Prostate gland (tissue), 2 donors: ENCODE results near the gene ADAMTS13.

ENCODE experiments used
- POLR2A ChIP-seq: fragments of 450-650 bp; IDR thresholded peaks from one replicate; pipeline ENCODE4 v1.6.1; 2016; ENCODE audit warnings: antibody characterized with exemption, mild to moderate bottlenecking
- POLR2AphosphoS5 ChIP-seq: sonication (generic); formaldehyde crosslinking; IDR thresholded peaks from one replicate; pipeline ENCODE4 v1.6.1; 2017; ENCODE audit warnings: antibody characterized with exemption
- TF ChIP-seq, protein P1 (sequence below), 4 experiments: fragments of 200-600 bp in 2 of 4; fragments of 450-650 bp in 2 of 4; sonication (generic) in 2 of 4; IDR thresholded peaks; 1 replicate in 3 of 4; 2 replicates in 1 of 4; pipeline ENCODE4 v1.5.1; 2016 to 2019; ENCODE audit warnings: antibody characterized with exemption in 4 of 4, mild to moderate bottlenecking in 2 of 4, moderate library complexity in 2 of 4

DNA sequence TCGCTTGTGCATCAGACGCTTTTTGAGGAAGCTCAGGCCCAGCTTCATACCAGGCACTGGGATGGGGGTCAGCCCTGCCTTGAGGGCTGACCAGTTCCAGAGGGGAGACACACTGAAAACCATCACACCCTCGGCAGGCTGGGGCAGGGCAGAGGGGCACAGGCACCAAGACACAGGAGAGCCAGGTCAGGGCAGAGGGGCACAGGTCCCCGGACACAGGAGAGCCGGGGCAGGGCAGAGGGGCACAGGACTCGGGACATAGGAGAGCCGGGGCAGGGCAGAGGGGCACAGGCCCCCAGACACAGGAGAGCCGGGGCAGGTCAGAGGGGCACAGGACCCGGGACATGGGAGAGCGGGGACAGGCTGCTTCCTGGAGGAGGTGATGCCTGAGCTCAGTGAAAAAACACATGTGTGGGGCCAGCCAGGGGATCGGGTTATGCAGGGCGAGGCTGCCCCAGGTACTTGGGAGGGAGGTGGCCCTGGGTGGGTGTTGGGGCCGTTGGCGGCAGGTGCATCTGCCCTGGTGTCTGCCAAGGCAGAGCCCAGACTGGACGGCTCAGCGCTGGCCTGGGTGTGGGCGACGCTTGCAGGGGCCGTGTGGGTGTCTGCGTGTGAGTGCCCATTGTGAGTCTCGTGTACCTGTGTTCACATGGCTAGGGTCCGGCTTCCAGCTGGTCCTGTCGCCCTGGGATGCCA, 71.8 kb downstream of the ADAMTS13 start:
- TF ChIP-seq POLR2A (no peak), POLR2AphosphoS5 (no peak)
- TF ChIP-seq, protein P1, sequence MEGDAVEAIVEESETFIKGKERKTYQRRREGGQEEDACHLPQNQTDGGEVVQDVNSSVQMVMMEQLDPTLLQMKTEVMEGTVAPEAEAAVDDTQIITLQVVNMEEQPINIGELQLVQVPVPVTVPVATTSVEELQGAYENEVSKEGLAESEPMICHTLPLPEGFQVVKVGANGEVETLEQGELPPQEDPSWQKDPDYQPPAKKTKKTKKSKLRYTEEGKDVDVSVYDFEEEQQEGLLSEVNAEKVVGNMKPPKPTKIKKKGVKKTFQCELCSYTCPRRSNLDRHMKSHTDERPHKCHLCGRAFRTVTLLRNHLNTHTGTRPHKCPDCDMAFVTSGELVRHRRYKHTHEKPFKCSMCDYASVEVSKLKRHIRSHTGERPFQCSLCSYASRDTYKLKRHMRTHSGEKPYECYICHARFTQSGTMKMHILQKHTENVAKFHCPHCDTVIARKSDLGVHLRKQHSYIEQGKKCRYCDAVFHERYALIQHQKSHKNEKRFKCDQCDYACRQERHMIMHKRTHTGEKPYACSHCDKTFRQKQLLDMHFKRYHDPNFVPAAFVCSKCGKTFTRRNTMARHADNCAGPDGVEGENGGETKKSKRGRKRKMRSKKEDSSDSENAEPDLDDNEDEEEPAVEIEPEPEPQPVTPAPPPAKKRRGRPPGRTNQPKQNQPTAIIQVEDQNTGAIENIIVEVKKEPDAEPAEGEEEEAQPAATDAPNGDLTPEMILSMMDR (IDR thresholded peaks at IDR 0.05), result no peak
